ENCODE data around the gene AGMO. TPM values are rescaled to one million over a fixed set of nuclear protein-coding genes. Genes with fewer than 3 reads are reported as not detected.

The AGMO gene
- total RNA-seq, 2 donors from 2014 or later: 0.48 TPM; not detected in 1

GRCh38 chr7:15168489-15168888 lies 393.3 kb downstream of the AGMO start:
- no peaks in the 10 kb centered on the region for H3K36me3 ChIP-seq
- TF ChIP-seq, protein P1, sequence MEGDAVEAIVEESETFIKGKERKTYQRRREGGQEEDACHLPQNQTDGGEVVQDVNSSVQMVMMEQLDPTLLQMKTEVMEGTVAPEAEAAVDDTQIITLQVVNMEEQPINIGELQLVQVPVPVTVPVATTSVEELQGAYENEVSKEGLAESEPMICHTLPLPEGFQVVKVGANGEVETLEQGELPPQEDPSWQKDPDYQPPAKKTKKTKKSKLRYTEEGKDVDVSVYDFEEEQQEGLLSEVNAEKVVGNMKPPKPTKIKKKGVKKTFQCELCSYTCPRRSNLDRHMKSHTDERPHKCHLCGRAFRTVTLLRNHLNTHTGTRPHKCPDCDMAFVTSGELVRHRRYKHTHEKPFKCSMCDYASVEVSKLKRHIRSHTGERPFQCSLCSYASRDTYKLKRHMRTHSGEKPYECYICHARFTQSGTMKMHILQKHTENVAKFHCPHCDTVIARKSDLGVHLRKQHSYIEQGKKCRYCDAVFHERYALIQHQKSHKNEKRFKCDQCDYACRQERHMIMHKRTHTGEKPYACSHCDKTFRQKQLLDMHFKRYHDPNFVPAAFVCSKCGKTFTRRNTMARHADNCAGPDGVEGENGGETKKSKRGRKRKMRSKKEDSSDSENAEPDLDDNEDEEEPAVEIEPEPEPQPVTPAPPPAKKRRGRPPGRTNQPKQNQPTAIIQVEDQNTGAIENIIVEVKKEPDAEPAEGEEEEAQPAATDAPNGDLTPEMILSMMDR (IDR thresholded peaks at IDR 0.05): no peak
- H3K27me3 ChIP-seq: no peaks in the 10 kb centered on the region
- H3K27ac ChIP-seq: no peak overlapping the region
- DNase-seq (ENCODE audit: low spot score): no peak
- no peaks in the 10 kb centered on the region for H3K4me1 ChIP-seq
- H3K4me3 ChIP-seq: no peak overlapping the region
- no peaks in the 10 kb centered on the region for H3K9me3 ChIP-seq

- Histone ChIP-seq H3K4me3 (no peak overlapping the region), H3K4me1 (no peaks in the 10 kb centered on the region), H3K27me3 (no peaks in the 10 kb centered on the region), H3K9me3 (no peaks in the 10 kb centered on the region), H3K27ac (no peak overlapping the region), H3K36me3 (no peaks in the 10 kb centered on the region)
- TF ChIP-seq, protein P1 (IDR thresholded peaks at IDR 0.05): no peak
- no peak for DNase-seq (ENCODE audit: low spot score)
Observed at GRCh38 chr7:15167912-15168311, 393.9 kb downstream of the AGMO start.

DNA sequence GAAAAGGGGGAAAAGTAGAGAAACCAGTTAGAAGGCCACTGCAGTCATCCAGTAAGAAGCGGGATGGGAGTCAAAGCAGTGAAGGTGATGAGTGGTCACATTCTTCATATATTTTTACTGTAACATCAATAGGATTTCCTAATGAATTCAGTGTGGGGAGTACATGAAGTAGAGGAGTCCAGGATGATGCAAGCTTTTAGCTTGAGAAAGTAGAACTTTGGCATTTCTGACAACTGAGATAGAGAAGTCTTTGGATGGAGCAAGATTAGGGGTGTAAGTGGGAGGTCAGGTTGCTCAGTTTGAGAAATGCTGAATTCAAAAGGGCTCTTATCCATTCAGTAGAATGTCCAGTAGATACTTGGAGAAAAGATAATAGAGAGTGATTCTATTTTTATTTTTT lies 395.2 kb downstream of the AGMO start:
- TF ChIP-seq, protein P1 (IDR thresholded peaks at IDR 0.05): no peak
- H3K9me3 ChIP-seq: no peaks in the 10 kb centered on the region
- no peaks in the 10 kb centered on the region for H3K4me1 ChIP-seq
- DNase-seq (ENCODE audit: low spot score): no peak
- no peak overlapping the region for H3K4me3 ChIP-seq
- no peaks in the 10 kb centered on the region for H3K27me3 ChIP-seq
- H3K27ac ChIP-seq: no peak overlapping the region
- H3K36me3 ChIP-seq: no peaks in the 10 kb centered on the region

- Histone ChIP-seq H3K27me3 (no peaks in the 10 kb centered on the region), H3K4me3 (no peak overlapping the region), H3K36me3 (no peaks in the 10 kb centered on the region), H3K27ac (no peak overlapping the region), H3K4me1 (no peaks in the 10 kb centered on the region), H3K9me3 (no peaks in the 10 kb centered on the region)
- TF ChIP-seq, protein P1 (IDR thresholded peaks at IDR 0.05): no peak
- no peak for DNase-seq (ENCODE audit: low spot score)
Observed at GRCh38 chr7:15159261-15159660, 402.6 kb downstream of the AGMO start.

DNA sequence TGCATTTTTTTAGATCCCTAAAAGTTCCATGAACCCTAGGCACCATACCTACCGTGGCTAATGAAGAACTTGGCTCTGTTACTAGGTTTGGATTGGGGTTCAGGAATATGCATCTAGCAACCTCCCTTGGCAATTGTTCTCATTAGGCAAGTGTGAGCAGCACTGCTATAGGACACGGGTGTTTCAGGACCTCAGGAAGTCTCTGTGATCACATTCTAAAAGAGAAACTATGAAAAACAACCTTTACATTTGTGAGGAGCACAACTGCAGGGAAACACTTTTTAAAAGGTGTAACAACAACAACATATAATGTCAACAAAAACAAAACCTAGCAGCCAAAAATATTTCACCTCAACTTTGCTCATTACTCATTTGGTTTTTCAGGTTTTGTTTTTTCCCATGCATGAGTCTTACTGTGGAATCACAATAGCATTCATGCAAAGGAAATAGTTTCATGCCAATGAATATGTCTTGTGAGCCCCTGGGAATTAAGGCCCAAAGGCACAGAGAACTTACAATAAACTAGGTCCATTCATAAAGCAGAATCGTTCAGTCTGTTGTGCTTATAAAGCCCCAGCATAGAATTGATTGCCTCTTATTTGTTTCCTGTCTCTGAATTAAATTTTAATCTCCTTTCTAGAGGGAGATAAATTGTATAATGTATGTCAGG lies 403.5 kb downstream of the AGMO start:
- no peaks in the 10 kb centered on the region for H3K27me3 ChIP-seq
- H3K9me3 ChIP-seq: no peaks in the 10 kb centered on the region
- H3K4me1 ChIP-seq: no peaks in the 10 kb centered on the region
- no peak for DNase-seq (ENCODE audit: low spot score)
- H3K36me3 ChIP-seq: no peaks in the 10 kb centered on the region
- no peak overlapping the region for H3K4me3 ChIP-seq
- H3K27ac ChIP-seq: no peak overlapping the region
- TF ChIP-seq, protein P1 (IDR thresholded peaks at IDR 0.05): no peak

Other genes with a start within 250 kb of the AGMO start
- gene MEOX2, start 124.7 kb upstream of the AGMO start, total RNA-seq: 10 to 100 TPM in 1 of 2 donors, 1 to 10 TPM in 1; 4.5 to 11.1 TPM

Data from right atrium auricular region (tissue), 2 donors.